Small intestine (tissue), 7 donors: Measurements from ENCODE around the gene KRTAP5-1. TPM values are rescaled to one million over a fixed set of nuclear protein-coding genes. Genes with fewer than 3 reads are reported as not detected.

Experiments used
- DNase-seq, 2 donors: peaks; one replicate each; pipeline versions ENCODE4 v3.0.0 to v3.0.0-alpha.2; 2013
- FAIRE-seq: peaks from 2 replicates; lab custom pipeline; 2012; peaks lifted over from hg19 to GRCh38; lab: Jason Lieb, UNC
- H3K27ac ChIP-seq, 3 donors: one replicate each; pipeline ENCODE4 v1.5.1; 2013; ENCODE audit warnings: low read length in 2 of 3, mild to moderate bottlenecking in 2 of 3, control low read depth in 1 of 3, inconsistent platforms in 1 of 3, low read depth in 1 of 3, moderate library complexity in 1 of 3
- H3K27me3 ChIP-seq, 3 donors: one replicate each; pipeline ENCODE4 v1.6.1; 2013; ENCODE audit warnings: low read length in 3 of 3, inconsistent platforms in 1 of 3; ENCODE audit not compliant: control insufficient read depth in 3 of 3, insufficient read depth in 3 of 3
- H3K36me3 ChIP-seq, 3 donors: one replicate each; pipeline ENCODE4 v1.6.1; 2013; ENCODE audit warnings: low read length in 3 of 3, inconsistent platforms in 1 of 3, low read depth in 1 of 3, mild to moderate bottlenecking in 1 of 3, moderate library complexity in 1 of 3; ENCODE audit not compliant: control insufficient read depth in 3 of 3, insufficient read depth in 2 of 3
- H3K4me1 ChIP-seq, 3 donors: one replicate each; pipeline ENCODE4 v1.6.1; 2013; ENCODE audit warnings: low read length in 2 of 3, inconsistent platforms in 1 of 3, low read depth in 1 of 3, mild to moderate bottlenecking in 1 of 3, moderate library complexity in 1 of 3; ENCODE audit not compliant: control insufficient read depth in 3 of 3, insufficient read depth in 2 of 3
- H3K4me3 ChIP-seq, 3 donors: one replicate each; pipeline ENCODE4 v1.5.1; 2013; ENCODE audit warnings: low read length in 3 of 3, control low read depth in 1 of 3, inconsistent platforms in 1 of 3, low read depth in 1 of 3, mild to moderate bottlenecking in 1 of 3, moderate library complexity in 1 of 3
- H3K9me3 ChIP-seq, 2 donors: one replicate each; pipeline ENCODE4 v1.6.1; 2013; ENCODE audit warnings: low read depth in 1 of 2, low read length in 1 of 2; ENCODE audit not compliant: control insufficient read depth in 2 of 2, insufficient read depth in 1 of 2
- WGBS, 3 donors: extraction: QIAGEN DNeasy Blood & Tissue Kit; methylation state at CpG; one replicate each; pipeline ENCODE4 v1.1.7; 2013; 5-methylcytosine and 5-hydroxymethylcytosine counted together
- polyA plus RNA-seq, 4 donors: library from polyadenylated mRNA; stranded (reverse) in 3 of 4; unstranded in 1 of 4; fragments of 200-250 nt in 3 of 4; fragments of 120-200 nt in 1 of 4; gene quantifications; one replicate each; pipeline versions ENCODE4 v1.2.1 to v1.2.3, GENCODE V29; 2013
- donor health status: healthy with polysubstance abuse.
- donor health status: control.
- donor health status: control.
- donor health status: Bipolar disorder and iron deficiency.
- donor health status: healthy.

Gene KRTAP5-1
- polyA plus RNA-seq, 4 donors = 2.0 TPM; not detected in 3

DNA sequence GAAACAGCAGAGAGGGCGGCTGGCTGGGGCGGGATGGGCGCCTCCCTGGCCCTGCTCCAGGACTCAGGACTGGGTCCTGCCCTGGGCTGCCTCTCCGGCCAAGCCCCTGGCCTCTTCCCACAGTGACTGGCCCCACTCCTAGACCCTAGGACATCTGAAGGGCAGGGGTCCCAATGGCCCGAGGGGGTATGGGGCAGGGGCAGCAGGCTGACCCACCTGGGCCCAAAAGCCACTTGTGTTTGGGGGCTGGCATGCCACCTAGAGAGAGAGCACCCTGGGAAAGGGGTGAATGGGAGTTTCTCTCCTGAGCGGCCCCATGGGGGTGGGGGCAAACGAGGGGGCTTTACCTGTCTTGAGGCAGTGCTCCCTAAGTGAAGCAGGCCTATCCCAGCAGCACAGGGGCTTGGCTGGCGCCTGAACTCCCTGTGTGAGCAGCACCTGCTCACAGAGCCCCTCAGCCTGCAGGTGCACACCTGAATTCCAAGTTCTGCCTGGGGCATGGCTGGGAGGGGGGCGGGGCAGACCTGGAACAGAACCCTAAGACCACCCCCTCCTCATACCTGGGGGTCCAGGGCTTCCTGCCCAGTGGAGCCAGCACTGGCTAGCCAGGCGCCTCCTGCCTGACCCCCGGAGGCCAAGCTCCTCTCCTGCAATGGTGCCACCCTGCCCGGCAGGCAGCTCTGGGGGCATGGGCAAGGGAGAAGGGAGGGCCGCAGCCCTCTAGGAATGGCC, 29.9 kb downstream of the KRTAP5-1 start:
- FAIRE-seq = no peak
- Histone ChIP-seq H3K4me1 (peaks cover 0 to 51% (median 0%) of the 10 kb centered on the region in 3 donors), H3K4me3 (no peak overlapping the region), H3K27ac (no peak overlapping the region), H3K9me3 (no peaks in the 10 kb centered on the region), H3K36me3 (peaks cover 0 to 46% (median 0%) of the 10 kb centered on the region in 3 donors), H3K27me3 (no peaks in the 10 kb centered on the region)
- 48 to 78% (median 51%) methylated on average over 11 to 13 of the region's 13 CpGs for WGBS, 3 donors
- DNase-seq = no peak

DNA sequence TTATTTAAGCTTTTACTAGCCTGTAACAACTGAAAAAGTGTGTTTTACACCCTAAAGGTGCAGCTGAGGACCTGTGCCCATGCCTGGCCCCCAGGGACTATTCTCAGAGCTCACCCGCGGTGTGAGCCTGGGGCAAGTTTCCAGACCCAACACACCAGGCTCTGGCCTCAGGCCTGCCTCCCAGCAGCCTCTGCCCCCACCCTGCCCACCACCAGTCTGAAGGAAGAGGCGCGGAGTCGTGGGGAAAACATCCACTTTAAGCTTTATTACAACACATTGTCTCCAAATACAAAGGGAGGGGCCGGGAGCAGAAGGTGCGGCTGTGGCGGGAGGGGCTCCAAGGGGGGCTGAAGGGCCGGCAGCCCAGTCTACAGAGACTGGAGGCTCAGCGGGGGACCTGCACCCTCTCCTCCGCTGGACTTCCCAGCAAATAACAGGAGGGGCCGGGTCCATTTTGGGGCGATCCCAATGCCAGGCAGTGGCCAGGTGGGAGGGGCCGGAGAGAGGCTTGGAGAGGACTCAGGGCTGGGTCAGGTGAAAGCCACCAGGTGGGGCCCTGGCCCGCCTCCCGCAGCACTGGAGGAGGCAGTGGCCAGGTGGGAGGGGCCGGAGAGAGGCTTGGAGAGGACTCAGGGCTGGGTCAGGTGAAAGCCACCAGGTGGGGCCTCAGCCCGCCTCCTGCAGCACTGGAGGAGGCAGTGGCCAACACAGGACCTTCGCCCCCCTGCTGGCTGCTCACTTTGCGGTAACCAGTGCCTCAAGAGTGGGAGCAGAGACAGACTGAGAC, 31.1 kb downstream of the KRTAP5-1 start:
- H3K27me3 ChIP-seq = peaks cover 0 to 4% (median 0%) of the 10 kb centered on the region in 3 donors
- peak overlapping the region in 1 of 3 donors; percentile 38 for H3K27ac ChIP-seq
- peaks cover 0 to 41% (median 0%) of the 10 kb centered on the region in 3 donors for H3K4me1 ChIP-seq
- no peak overlapping the region for H3K4me3 ChIP-seq
- H3K9me3 ChIP-seq = no peaks in the 10 kb centered on the region
- DNase-seq = peak; percentile 78 to 83
- H3K36me3 ChIP-seq = peaks cover 0 to 36% (median 0%) of the 10 kb centered on the region in 3 donors
- WGBS, 3 donors = 16 to 52% (median 32%) methylated on average over 19 to 20 of the region's 20 CpGs
- FAIRE-seq = no peak

DNA sequence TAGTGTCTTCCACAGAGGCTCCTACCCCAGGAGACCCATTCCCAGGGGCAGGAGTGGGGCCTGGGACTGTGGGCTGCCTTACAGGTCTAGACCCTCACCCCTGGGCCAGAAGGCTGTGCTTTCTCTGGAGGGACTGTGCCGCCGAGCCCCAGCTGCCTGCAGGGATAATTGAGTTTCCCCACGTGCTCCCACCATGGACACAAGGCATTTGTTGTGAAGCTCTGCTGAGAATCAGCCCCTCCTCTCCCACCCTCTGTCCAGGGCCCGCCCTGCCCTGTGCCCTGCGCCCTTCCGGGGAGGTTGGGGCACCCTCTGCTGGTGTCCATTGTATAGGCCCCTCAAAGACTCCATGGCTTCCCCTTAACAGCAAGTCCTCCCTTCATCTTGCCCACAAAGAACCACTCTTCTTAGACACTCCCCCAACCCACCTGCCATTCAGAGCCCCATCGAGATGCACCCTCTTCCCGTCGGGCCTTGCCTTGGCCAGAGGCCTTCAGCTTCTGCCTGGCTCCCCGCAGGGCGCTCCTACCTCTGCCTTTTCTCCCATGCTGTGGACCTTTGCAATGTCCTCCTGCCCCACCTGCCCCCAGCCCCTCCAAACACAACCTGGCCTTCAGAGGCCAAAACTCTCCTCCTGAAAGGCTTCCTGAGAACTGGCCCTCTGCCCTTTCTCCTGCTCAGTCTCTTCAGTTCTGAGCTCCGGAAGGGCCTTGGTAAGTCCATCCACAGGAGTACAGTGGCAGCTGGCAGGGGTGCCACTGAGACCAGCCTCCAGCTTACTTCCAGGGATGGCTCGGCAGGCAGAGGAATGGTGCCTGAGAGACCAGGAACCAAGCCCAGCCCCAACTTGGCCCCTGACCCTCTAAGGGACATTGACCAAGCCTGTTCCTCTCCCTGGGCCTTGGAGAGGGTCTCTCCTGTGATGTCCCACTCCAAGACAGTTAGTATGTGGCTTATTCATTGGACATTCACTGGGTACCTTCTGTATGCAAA, 35.4 kb downstream of the KRTAP5-1 start:
- Histone ChIP-seq H3K27me3 (peaks cover 5 to 17% (median 6%) of the 10 kb centered on the region in 3 donors), H3K36me3 (peaks cover 0 to 3% (median 0%) of the 10 kb centered on the region in 3 donors), H3K4me3 (no peak overlapping the region), H3K4me1 (peaks cover 0 to 39% (median 3%) of the 10 kb centered on the region in 3 donors), H3K9me3 (no peaks in the 10 kb centered on the region), H3K27ac (no peak overlapping the region)
- no peak for DNase-seq
- FAIRE-seq = no peak
- 78 to 83% (median 80%) methylated on average over 12 to 13 of the region's 13 CpGs for WGBS, 3 donors

DNA sequence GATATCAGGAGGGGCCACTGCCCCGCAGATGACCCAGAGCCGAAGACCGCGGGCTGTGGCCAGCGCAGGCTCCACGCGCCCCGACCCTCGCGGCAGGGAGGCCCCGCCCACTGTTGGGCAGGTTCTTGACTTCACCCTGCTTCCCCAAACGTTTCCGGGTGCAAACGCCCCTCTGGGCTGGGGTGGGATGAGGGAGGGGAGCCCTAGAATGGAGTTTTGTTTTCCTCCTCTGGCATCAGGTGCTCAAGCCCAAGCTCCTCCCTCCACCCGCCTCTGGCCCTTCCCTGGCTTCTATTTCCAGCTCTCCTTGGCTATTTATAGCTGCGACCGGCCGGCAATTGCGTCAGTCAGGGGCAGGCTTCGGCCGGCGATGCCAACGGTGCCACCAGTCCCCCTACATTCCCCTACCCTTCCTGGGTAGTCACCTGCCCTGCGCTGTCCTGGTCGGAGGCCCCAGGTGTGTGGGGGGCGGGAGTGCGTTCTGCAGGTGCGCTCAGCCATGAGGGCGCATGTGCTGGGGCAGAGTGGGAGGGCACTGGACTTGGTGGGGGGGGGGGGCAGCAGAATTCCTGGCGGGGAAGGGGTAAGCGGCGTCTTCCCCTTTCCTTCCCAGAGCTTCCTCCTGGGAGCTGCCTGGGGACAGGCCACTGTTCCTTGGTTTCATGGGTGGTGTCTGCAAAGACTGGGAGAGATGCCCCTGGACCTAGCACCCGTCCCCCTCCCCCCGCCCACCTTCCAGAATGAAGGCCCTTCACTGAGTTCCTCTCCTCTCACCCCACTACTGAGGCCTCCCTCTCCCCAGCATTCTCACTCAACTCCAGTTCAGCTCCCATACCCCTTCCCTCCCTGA, 36.6 kb downstream of the KRTAP5-1 start:
- peaks cover 5 to 17% (median 6%) of the 10 kb centered on the region in 3 donors for H3K27me3 ChIP-seq
- H3K27ac ChIP-seq = peak overlapping the region in 1 of 3 donors; percentile 71
- peaks cover 0 to 27% (median 3%) of the 10 kb centered on the region in 3 donors for H3K4me1 ChIP-seq
- no peaks in the 10 kb centered on the region for H3K36me3 ChIP-seq
- 12 to 13% (median 12%) methylated on average over 21 to 34 of the region's 34 CpGs for WGBS, 3 donors
- DNase-seq (peak; percentile 53 to 86), FAIRE-seq (no peak)
- H3K9me3 ChIP-seq = no peaks in the 10 kb centered on the region
- peak overlapping the region in 2 of 3 donors; percentile 5 to 36 for H3K4me3 ChIP-seq

DNA sequence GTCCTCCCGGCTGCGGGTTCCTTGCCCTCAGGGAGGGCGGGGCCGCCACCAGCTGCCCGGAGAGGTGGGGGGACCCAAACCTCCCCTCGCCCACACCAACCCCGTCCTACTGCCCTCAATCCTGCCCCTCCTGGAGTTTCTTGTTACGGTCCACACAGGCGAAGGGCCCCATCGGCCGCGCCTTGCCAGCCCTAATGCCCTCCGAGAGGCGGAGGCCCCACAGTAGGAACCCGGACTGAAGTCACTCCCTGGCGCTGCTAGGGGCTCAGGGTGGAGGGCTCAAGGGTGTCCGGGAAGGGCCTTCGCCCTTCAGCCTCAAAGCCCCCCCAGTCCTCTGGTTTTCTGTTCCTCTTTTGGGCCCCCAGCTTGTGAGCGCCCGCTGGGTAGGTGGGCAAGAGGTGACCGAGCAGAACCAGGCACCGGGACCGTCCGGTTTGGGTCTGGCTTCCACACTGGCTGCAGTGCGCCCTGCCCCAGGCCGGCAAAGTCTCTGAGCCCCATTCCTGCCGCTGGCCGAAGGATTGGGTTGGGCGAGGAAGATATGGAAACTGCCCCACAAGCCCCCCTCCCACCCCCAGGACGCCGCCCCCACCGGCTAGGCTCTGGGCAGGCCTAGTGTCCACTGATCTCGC, 37.5 kb downstream of the KRTAP5-1 start:
- no peak for FAIRE-seq
- Histone ChIP-seq H3K27ac (peak overlapping the region in 1 of 3 donors; percentile 71), H3K27me3 (peaks cover 5 to 17% (median 6%) of the 10 kb centered on the region in 3 donors), H3K9me3 (no peaks in the 10 kb centered on the region), H3K4me1 (peaks cover 0 to 28% (median 3%) of the 10 kb centered on the region in 3 donors), H3K4me3 (peak overlapping the region in 2 of 3 donors; percentile 31 to 36), H3K36me3 (no peaks in the 10 kb centered on the region)
- peak in 1 of 2 donors; percentile 70 for DNase-seq
- WGBS, 3 donors = 6 to 11% (median 10%) methylated on average over 26 to 33 of the region's 33 CpGs

DNA sequence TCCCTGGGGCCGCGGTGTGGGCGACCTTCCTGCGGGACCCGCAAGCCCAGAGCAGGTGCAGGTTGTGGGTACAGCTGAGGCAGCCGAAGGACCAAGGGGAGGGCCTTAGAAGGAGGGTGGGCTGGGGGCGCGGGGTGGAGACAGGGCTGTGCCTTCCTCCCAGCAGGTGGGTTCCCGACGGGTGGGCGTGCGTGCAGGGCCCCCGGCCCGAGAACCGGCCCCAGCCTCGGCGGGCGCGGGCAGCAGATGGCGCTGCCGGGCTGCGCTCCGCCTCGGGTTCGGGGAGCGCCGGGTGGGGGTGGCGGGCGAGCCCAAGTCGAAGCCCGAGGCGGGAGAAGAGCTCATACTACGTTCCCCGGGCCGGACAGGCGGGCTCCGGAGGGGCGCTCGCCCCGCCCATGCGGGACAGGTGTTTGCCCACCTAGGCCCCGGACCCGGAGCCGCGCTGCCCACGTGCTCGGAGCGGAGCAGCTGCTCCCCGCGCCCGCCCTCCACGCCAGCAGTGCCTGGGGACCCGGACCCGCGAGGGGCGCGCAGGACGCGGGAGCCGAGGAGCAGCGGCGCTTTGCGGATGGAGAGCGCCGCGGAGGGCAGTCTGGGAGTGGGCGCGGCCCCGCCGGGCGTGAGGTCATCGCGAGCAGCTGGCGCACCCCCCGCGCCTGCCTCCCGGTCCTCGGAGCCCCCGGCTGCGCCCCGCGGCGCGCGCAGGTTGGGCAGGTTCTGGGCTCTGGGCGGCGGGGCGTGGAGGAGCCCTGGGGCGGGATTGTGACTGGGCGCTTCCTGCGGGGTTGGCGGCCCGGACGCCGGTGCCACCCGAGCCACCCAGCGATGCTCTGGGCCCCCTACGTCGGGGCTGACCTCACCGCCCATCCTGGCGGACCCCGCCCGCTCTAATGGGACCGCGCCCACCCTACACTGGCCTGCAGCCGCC, 38.3 kb downstream of the KRTAP5-1 start:
- no peak for FAIRE-seq
- 1 to 2% (median 2%) methylated on average over 71 to 106 of the region's 106 CpGs for WGBS, 3 donors
- H3K27me3 ChIP-seq = peaks cover 5 to 17% (median 6%) of the 10 kb centered on the region in 3 donors

More for the DNA sequence above, 38.3 kb downstream of the KRTAP5-1 start:
- no peaks in the 10 kb centered on the region for H3K36me3 ChIP-seq
- peak; percentile 45 to 86 for DNase-seq
- no peaks in the 10 kb centered on the region for H3K9me3 ChIP-seq
- peak overlapping the region in 2 of 3 donors; percentile 8 to 77 for H3K27ac ChIP-seq
- H3K4me3 ChIP-seq = peak overlapping the region; percentile 21 to 39 (median 31)
- H3K4me1 ChIP-seq = peaks cover 0 to 36% (median 3%) of the 10 kb centered on the region in 3 donors
